Panc1 (cell line): ENCODE results near the gene CENPF. TPM values are rescaled to one million over a fixed set of nuclear protein-coding genes. Genes with fewer than 3 reads are reported as not detected.

Source experiments
- ATAC-seq: fragments of 200-7000 bp; cut with Tn5 transposase; 2 replicates; pipeline ENCODE4 v1.9.1; 2020; ENCODE audit warnings: mild to moderate bottlenecking, moderate library complexity
- BruUV-seq: library from RNA; stranded (reverse); fragments of 400-500 nt; replicated peaks from 2 replicates; lab custom pipeline; 2021; lab: Mats Ljungman, UMichigan
- CTCF ChIA-PET: fragments of 300-600 bp; sonication (Branson Sonifier 250); formaldehyde crosslinking; loops from one replicate; lab custom pipeline; 2022; ENCODE audit warnings: antibody characterized with exemption; lab: Charles Lee
- POLR2A ChIA-PET: fragments of 300-600 bp; sonication (Branson Sonifier 250); formaldehyde crosslinking; loops from one replicate; lab custom pipeline; 2022; ENCODE audit warnings: antibody characterized with exemption; lab: Charles Lee
- DNase-seq: peaks from one replicate; pipeline ENCODE4 v3.0.0-alpha.2; 2010; ENCODE audit warnings: low read depth, low spot score
- H3K27ac ChIP-seq: 2 replicates; pipeline ENCODE4 v1.5.1; 2011; ENCODE audit warnings: mild to moderate bottlenecking, low read length, inconsistent platforms
- H3K27me3 ChIP-seq: fragments of 200-500 bp; sonication (Bioruptor generic); 2 replicates; pipeline ENCODE4 v1.6.0; 2014; ENCODE audit warnings: low read length, inconsistent platforms; ENCODE audit not compliant: control insufficient read depth, insufficient read depth
- H3K36me3 ChIP-seq: fragments of 200-500 bp; sonication (Bioruptor generic); 2 replicates; pipeline ENCODE4 v1.5.1; 2014; ENCODE audit warnings: inconsistent platforms, mild to moderate bottlenecking, low read length, moderate library complexity; ENCODE audit not compliant: control insufficient read depth, insufficient read depth
- H3K4me1 ChIP-seq: 2 replicates; pipeline ENCODE4 v1.5.1; 2011; ENCODE audit warnings: inconsistent platforms, mild to moderate bottlenecking, low read length, moderate library complexity; ENCODE audit not compliant: control insufficient read depth, insufficient read depth
- H3K4me3 ChIP-seq, 2 experiments: 2 replicates each; pipeline ENCODE4 v1.5.1; 2011 to 2012; ENCODE audit warnings: low read depth in 2 of 2, low read length in 2 of 2, mild to moderate bottlenecking in 2 of 2, inconsistent platforms in 1 of 2, moderate library complexity in 1 of 2
- H3K9me3 ChIP-seq: fragments of 200-500 bp; sonication (Bioruptor generic); 2 replicates; pipeline ENCODE4 v1.5.1; 2014; ENCODE audit warnings: low read depth, mild to moderate bottlenecking, inconsistent platforms, low read length, moderate library complexity; ENCODE audit not compliant: control insufficient read depth, insufficient read depth
- CTCF ChIP-seq: fragments of 450-650 bp; IDR thresholded peaks from 2 replicates; pipeline ENCODE4 v1.5.1; 2017; ENCODE audit warnings: mild to moderate bottlenecking
- POLR2AphosphoS5 ChIP-seq: IDR thresholded peaks from 2 replicates; pipeline ENCODE4 v1.6.1; 2012; ENCODE audit warnings: mild to moderate bottlenecking, low read depth, low read length, moderate library complexity
- SIN3A ChIP-seq: IDR thresholded peaks from 2 replicates; pipeline ENCODE4 v1.6.1; 2012; ENCODE audit warnings: low read depth, mild to moderate bottlenecking, low read length, moderate library complexity, borderline replicate concordance; ENCODE audit not compliant: insufficient read depth
- TCF7L2 ChIP-seq: IDR thresholded peaks from 2 replicates; pipeline ENCODE4 v1.6.1; 2011; ENCODE audit warnings: mild to moderate bottlenecking, low read depth, low read length, inconsistent platforms
- in situ Hi-C: cut with HindIII; loops from 2 replicates; pipeline ENCODE4 v1.10.0; 2016; ENCODE audit warnings: low sequenced_read_pairs, low pct_unique_long_range_greater_than_20kb
- intact Hi-C: fragments of 100-400 bp; cut with micrococcal nuclease; formaldehyde crosslinking; loops from one replicate; pipeline ENCODE4 v1.10.0; 2022; ENCODE audit not compliant: unreplicated experiment
- total RNA-seq: library from RNA; stranded (reverse); gene quantifications from one replicate; pipeline ENCODE4 v1.2.1, GENCODE V29; 2021; ENCODE audit not compliant: unreplicated experiment
- TF ChIP-seq, protein P1 (sequence below), 2 experiments: IDR thresholded peaks; 2 replicates each; pipeline ENCODE4 v1.6.1; 2011 to 2012; ENCODE audit warnings: low read depth in 2 of 2, control low read depth in 1 of 2, low read length in 1 of 2, mild to moderate bottlenecking in 1 of 2, moderate library complexity in 1 of 2; ENCODE audit not compliant: insufficient read depth in 1 of 2

The CENPF gene
- total RNA-seq, 1 experiment from 2014 or later = 156 TPM

GRCh38 chr1:214586621-214587020 lies 16.4 kb upstream of the CENPF start:
- Histone ChIP-seq H3K27me3 (no peaks in the 10 kb centered on the region), H3K4me3 (no peak overlapping the region), H3K9me3 (no peaks in the 10 kb centered on the region), H3K27ac (peak overlapping the region; percentile 68; the same call in 1 of the 2 replicates), H3K4me1 (peaks cover 35% of the 10 kb centered on the region), H3K36me3 (no peaks in the 10 kb centered on the region)
- ATAC-seq (no peak), DNase-seq (no peak)
- TF ChIP-seq SIN3A (no peak), POLR2AphosphoS5 (no peak), TCF7L2 (no peak), CTCF (no peak)
- TF ChIP-seq, protein P1, sequence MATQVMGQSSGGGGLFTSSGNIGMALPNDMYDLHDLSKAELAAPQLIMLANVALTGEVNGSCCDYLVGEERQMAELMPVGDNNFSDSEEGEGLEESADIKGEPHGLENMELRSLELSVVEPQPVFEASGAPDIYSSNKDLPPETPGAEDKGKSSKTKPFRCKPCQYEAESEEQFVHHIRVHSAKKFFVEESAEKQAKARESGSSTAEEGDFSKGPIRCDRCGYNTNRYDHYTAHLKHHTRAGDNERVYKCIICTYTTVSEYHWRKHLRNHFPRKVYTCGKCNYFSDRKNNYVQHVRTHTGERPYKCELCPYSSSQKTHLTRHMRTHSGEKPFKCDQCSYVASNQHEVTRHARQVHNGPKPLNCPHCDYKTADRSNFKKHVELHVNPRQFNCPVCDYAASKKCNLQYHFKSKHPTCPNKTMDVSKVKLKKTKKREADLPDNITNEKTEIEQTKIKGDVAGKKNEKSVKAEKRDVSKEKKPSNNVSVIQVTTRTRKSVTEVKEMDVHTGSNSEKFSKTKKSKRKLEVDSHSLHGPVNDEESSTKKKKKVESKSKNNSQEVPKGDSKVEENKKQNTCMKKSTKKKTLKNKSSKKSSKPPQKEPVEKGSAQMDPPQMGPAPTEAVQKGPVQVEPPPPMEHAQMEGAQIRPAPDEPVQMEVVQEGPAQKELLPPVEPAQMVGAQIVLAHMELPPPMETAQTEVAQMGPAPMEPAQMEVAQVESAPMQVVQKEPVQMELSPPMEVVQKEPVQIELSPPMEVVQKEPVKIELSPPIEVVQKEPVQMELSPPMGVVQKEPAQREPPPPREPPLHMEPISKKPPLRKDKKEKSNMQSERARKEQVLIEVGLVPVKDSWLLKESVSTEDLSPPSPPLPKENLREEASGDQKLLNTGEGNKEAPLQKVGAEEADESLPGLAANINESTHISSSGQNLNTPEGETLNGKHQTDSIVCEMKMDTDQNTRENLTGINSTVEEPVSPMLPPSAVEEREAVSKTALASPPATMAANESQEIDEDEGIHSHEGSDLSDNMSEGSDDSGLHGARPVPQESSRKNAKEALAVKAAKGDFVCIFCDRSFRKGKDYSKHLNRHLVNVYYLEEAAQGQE (IDR thresholded peaks at IDR 0.05; ENCODE audit: insufficient read depth in 1 of 2, low read depth in 2 of 2, low read length in 1 of 2) = no peak
- no TSS peak for BruUV-seq
- intact Hi-C loops = no loop called here
- ChIA-PET CTCF (interaction anchor here (3.3 kb wide), 1 partner anchor 254 kb away, joined by 25 read pairs; no protein-coding TSS in a partner anchor), POLR2A (no interaction called here)
- in situ Hi-C loops = no loop called here

- TF ChIP-seq TCF7L2 (no peak), CTCF (no peak), POLR2AphosphoS5 (no peak), SIN3A (no peak)
- TF ChIP-seq, protein P1 (IDR thresholded peaks at IDR 0.05; ENCODE audit: insufficient read depth in 1 of 2, low read depth in 2 of 2, low read length in 1 of 2) = no peak
- intact Hi-C loops (no loop called here), in situ Hi-C loops (no loop called here)
- Histone ChIP-seq H3K36me3 (no peaks in the 10 kb centered on the region), H3K9me3 (no peaks in the 10 kb centered on the region), H3K4me3 (no peak overlapping the region), H3K27me3 (no peaks in the 10 kb centered on the region), H3K27ac (peak overlapping the region; percentile 68; the same call in 1 of the 2 replicates), H3K4me1 (peaks cover 30% of the 10 kb centered on the region)
- ATAC-seq = no peak
- ChIA-PET CTCF (interaction anchor here (3.3 kb wide), 1 partner anchor 255 kb away, joined by 25 read pairs; no protein-coding TSS in a partner anchor), POLR2A (no interaction called here)
- no TSS peak for BruUV-seq
- DNase-seq = no peak
These were observed 15.8 kb upstream of the CENPF start for GRCh38 chr1:214587165-214587564.
